Neutrophil (primary cell): ENCODE results near the gene CACNA1F.

Experiments used
- H3K27ac ChIP-seq: fragments of 200-600 bp; sonication (generic); 2 replicates; pipeline ENCODE4 v1.5.1; 2016; ENCODE audit warnings: mild to moderate bottlenecking, moderate library complexity
- H3K27me3 ChIP-seq: fragments of 200-600 bp; sonication (generic); 2 replicates; pipeline ENCODE4 v1.6.0; 2016; ENCODE audit warnings: mild to moderate bottlenecking
- H3K36me3 ChIP-seq: fragments of 200-600 bp; sonication (generic); 2 replicates; pipeline ENCODE4 v1.5.1; 2017
- H3K4me1 ChIP-seq, 2 experiments: fragments of 200-600 bp in 1 of 2; sonication (generic) in 1 of 2; 1 replicate in 1 of 2; 2 replicates in 1 of 2; pipeline versions ENCODE4 v1.5.1 to v1.6.1; 2013 to 2016; ENCODE audit warnings: low read depth in 1 of 2, low read length in 1 of 2, mild to moderate bottlenecking in 1 of 2, moderate library complexity in 1 of 2; ENCODE audit not compliant: control insufficient read depth in 1 of 2, insufficient read depth in 1 of 2
- H3K4me3 ChIP-seq, 2 experiments: fragments of 200-600 bp in 1 of 2; sonication (generic) in 1 of 2; 1 replicate in 1 of 2; 2 replicates in 1 of 2; pipeline ENCODE4 v1.5.1; 2013 to 2016; ENCODE audit warnings: low read depth in 1 of 2, low read length in 1 of 2, mild to moderate bottlenecking in 1 of 2, moderate library complexity in 1 of 2
- H3K9me3 ChIP-seq: fragments of 200-600 bp; sonication (generic); 2 replicates; pipeline ENCODE4 v1.5.1; 2016
- TF ChIP-seq, protein P1 (sequence below): fragments of 200-600 bp; sonication (generic); IDR thresholded peaks from 2 replicates; pipeline ENCODE4 v1.5.1; 2016; ENCODE audit warnings: antibody characterized with exemption

The CACNA1F gene

DNA sequence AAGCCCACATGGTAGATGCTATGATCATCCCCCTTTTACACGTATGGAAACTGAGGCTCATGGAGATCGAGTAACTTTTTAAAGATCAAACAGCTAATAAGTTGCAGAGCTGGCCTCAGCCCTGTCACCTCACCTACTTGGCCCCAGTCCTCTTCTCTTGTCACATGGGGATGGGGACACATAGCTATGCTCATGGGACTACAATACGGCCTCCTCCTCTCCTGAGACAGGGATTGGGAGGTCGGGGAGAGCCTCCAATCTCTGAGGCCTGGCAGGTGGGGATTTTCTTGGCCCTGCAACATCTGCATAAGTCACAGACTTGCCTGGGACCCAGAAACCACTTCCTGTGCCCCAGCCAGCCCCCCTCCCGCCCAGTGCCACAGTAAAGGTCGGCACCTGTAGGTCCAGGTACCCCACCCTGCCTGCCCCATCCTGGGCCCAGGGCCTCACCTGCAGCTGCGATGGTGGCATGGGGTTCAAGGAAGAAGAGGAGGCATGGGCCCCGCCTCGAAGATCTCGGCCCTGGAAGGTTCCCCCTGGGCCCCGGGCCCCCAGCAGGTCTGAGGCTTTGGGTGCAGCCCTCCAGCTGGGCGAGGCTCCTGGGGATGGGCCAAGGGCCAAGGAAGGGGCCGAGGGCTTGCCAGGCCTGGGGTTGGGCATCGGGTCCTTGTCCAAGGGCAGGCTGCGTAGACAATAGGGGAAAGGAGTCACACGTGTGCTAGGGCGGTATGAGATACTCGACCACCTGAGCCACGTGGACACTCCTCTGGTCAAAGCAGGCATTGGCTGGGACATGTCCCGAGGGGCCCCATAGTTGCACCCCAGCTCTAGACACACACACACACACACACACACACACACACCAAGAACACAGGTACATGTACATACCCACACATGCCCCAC is 25.0 kb upstream of the CACNA1F start:
- Histone ChIP-seq H3K27ac (no peak overlapping the region), H3K4me1 (no peaks in the 10 kb centered on the region)

DNA sequence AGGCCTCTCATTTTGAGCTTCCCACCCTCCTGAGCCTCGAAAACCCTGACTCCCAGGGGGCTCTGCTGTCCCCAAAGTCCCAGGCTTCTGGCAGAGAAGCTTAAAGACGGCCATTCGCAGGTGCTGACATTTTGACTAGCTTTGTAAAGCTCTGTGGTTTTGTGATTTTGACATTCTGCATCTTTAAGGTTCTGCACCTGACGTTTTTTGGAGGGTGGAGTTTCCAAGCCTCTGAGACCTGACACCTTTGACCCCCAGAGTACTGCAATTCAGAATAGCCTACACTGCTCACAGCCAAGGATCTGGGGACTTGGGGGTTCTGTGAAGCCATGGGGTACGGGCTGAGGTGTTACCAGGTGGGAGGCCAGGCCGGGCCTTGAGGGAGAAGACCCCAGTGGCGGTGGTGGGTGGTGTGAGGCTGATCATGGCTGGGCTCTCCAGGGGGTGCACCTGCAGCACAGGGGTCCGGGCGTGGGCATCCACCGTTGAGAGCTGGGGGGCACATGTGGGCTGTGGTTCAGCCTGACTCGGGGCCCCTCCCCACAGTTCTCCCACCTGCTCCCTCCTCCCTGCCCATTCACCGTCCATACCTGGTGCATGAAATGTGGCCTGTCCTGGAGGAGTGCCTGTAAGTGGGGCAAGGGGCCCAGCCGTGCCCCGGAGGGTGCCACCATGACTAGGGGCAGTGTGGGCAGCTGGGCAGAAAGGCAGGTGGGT is 24.1 kb upstream of the CACNA1F start:
- TF ChIP-seq, protein P1, sequence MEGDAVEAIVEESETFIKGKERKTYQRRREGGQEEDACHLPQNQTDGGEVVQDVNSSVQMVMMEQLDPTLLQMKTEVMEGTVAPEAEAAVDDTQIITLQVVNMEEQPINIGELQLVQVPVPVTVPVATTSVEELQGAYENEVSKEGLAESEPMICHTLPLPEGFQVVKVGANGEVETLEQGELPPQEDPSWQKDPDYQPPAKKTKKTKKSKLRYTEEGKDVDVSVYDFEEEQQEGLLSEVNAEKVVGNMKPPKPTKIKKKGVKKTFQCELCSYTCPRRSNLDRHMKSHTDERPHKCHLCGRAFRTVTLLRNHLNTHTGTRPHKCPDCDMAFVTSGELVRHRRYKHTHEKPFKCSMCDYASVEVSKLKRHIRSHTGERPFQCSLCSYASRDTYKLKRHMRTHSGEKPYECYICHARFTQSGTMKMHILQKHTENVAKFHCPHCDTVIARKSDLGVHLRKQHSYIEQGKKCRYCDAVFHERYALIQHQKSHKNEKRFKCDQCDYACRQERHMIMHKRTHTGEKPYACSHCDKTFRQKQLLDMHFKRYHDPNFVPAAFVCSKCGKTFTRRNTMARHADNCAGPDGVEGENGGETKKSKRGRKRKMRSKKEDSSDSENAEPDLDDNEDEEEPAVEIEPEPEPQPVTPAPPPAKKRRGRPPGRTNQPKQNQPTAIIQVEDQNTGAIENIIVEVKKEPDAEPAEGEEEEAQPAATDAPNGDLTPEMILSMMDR: no peak
- no peak overlapping the region for H3K27ac ChIP-seq
- H3K4me3 ChIP-seq: no peak overlapping the region
- peaks cover 3% of the 10 kb centered on the region for H3K36me3 ChIP-seq
- no peaks in the 10 kb centered on the region for H3K4me1 ChIP-seq
- H3K9me3 ChIP-seq: no peaks in the 10 kb centered on the region
- H3K27me3 ChIP-seq: no peaks in the 10 kb centered on the region

More for the DNA sequence above, 25.0 kb upstream of the CACNA1F start:
- TF ChIP-seq, protein P1: no peak
- H3K36me3 ChIP-seq: peaks cover 3% of the 10 kb centered on the region
- no peaks in the 10 kb centered on the region for H3K9me3 ChIP-seq
- H3K4me3 ChIP-seq: no peak overlapping the region
- no peaks in the 10 kb centered on the region for H3K27me3 ChIP-seq

DNA sequence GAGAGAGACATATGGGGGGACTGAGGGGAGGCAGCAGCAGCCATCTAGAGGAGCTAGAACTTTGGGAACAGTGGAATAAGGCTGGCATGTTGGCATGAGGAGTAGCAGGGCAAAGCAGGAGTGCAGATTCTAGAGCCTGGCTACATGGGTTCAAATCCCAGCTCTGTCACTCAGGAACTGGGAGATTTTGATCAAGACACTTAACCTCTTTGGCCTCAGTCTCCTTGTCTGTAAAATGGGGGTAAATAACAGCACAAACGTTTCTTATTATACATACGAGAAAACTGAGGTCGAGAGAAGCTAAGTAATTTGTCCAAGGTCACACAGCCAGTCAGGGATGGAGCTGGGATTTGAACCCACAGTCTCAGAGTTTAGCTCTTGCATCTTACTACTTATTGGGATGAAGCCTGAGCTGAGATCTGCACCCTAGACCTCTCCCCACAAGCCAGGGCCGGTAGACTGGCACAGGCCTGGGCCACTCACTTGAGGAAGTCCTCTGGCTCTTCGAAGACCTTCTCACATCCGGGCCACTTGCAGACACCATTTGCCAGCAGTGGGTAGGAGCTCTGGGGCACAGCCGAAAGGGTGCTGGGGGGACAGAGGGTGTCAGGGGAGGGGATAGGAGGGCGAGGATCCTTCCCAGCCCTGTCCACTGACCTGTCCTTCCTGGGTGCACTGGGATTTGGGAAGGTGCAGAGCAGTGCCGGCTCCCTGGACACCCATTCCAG is 23.3 kb upstream of the CACNA1F start:
- Histone ChIP-seq H3K36me3 (peaks cover 6% of the 10 kb centered on the region), H3K4me3 (no peak overlapping the region), H3K27ac (no peak overlapping the region), H3K4me1 (no peaks in the 10 kb centered on the region), H3K27me3 (no peaks in the 10 kb centered on the region), H3K9me3 (no peaks in the 10 kb centered on the region)
- TF ChIP-seq, protein P1: no peak

DNA sequence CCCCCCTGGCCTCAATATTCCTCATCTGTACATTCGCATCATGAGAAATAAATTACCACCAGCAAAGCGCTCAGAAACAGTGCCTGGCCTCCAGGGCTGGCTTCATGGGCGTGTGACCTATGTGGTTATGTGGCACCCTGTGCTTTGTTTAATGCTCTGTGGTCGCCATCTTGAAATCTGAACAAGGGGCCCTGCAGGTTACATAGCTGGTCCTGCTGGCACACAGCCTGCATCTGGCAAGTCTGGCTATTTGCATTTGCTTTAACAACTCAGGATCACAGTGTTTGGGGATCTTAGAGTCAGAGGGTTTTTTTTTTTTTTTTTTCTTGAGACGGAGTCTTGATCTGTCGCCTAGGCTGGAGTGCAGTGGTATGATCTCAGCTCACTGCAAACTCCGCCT is 21.5 kb upstream of the CACNA1F start:
- Histone ChIP-seq H3K4me1 (no peaks in the 10 kb centered on the region), H3K9me3 (no peaks in the 10 kb centered on the region), H3K36me3 (peaks cover 23% of the 10 kb centered on the region), H3K27me3 (no peaks in the 10 kb centered on the region), H3K4me3 (no peak overlapping the region), H3K27ac (no peak overlapping the region)
- TF ChIP-seq, protein P1: no peak

DNA sequence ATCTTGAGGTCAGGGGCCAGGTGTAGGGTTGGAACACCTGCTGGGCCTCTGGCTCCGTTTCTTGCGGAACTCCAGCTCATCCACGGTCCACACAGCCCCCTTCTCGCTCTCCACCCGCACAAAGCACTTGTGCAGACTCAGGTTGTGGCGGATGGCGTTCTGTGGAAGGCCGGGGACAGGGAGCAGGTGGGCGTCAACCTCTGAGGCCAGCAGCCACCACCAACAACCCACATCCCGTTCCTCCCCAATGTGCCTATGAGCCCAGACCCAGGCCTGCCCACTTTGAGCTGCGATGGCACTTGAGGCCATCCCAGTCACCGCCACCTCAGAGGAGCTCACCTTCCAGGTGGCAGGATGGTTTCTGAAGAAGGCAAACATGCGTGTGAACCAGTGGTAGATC is 18.2 kb upstream of the CACNA1F start:
- H3K4me1 ChIP-seq: no peaks in the 10 kb centered on the region
- H3K27me3 ChIP-seq: no peaks in the 10 kb centered on the region
- no peak overlapping the region for H3K27ac ChIP-seq
- H3K36me3 ChIP-seq: peaks cover 56% of the 10 kb centered on the region
- no peaks in the 10 kb centered on the region for H3K9me3 ChIP-seq
- TF ChIP-seq, protein P1: no peak
- H3K4me3 ChIP-seq: no peak overlapping the region
